Hematopoietic multipotent progenitor cell (in vitro differentiated cells): ENCODE results near the gene ARMH4. TPM values are rescaled to one million over a fixed set of nuclear protein-coding genes. Genes with fewer than 3 reads are reported as not detected.
A peak's percentile ranks its signal among the peaks of the same experiment; 100 is the strongest.

Experiments
- DNase-seq, 3 donors: peaks; one replicate each; pipeline ENCODE4 v3.0.0-alpha.2; 2011 to 2015; ENCODE audit warnings: low read depth in 2 of 3, low spot score in 2 of 3
- total RNA-seq: library from RNA; depleted of rRNA; stranded (reverse); fragments of >200 nt; gene quantifications from one replicate; pipeline ENCODE4 v1.2.3, GENCODE V29; 2012

Gene ARMH4, protein sequence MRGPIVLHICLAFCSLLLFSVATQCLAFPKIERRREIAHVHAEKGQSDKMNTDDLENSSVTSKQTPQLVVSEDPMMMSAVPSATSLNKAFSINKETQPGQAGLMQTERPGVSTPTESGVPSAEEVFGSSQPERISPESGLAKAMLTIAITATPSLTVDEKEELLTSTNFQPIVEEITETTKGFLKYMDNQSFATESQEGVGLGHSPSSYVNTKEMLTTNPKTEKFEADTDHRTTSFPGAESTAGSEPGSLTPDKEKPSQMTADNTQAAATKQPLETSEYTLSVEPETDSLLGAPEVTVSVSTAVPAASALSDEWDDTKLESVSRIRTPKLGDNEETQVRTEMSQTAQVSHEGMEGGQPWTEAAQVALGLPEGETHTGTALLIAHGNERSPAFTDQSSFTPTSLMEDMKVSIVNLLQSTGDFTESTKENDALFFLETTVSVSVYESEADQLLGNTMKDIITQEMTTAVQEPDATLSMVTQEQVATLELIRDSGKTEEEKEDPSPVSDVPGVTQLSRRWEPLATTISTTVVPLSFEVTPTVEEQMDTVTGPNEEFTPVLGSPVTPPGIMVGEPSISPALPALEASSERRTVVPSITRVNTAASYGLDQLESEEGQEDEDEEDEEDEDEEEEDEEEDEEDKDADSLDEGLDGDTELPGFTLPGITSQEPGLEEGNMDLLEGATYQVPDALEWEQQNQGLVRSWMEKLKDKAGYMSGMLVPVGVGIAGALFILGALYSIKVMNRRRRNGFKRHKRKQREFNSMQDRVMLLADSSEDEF
- total RNA-seq: 1.1 TPM

DNA sequence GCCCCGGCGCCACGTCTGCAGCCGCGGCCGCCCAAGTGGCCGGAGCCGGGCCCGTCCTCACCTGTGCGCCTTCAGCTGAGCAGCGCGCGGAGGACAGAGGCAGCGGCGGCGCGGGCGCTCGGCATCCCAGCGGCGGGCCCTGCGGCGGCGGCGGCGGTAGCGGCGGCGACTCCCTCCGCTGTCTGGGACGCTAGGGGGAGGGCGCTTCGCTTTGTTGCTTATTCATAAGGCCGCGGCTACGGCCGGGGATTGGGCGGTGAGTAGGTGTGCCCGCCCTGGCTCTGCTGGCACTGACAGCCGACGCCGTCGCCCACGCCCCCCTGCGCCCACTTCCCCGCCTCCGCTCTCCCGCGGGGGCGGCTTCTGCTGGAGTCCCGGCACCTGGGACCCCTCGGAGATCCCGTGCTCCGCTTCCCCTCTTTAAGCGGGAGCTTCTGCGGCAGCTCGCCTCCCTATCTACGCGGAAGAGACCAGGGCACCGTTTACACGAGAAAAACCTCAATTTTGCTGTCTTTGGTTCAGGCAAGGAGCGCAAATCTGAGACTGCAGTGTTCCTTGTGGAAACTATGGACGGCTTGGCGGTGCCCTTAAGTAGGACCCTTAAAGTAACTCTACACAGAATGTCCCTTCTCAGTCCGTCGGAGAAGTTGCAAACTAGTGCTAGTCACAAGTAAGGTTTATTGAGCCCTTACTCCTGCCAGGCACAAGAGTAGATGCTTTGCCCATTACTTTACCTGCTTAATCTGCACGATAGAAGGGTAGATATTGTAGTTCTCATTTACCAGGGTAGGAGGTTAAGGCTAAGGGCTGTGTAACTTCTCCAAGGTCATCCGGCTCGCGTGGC, at the start of gene ARMH4:
ARMH4 (minus strand) TSS at position 200 of the 844 bp plus-strand sequence. CDS start 12,855 bp downstream, outside the sequence.
- DNase-seq: peak in 2 of 3 donors; percentile 88 to 91

DNA sequence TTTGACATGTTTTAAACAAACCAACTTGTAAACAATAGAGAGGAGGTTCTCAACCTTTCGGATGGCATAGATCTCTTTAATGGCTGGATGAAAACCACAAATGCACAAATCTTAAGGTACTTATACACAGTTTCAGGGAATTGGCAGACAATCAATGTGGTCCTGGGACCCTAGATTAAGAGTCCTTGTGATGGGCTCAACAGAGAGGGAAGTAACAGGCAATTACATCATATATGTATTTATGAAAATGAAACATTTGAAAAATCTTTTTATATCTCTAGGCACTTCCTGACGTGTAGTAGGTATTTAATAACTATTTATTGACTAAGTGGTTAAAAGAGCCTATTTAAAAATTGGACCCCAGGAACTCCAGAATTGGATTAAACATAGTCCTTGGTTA, 48.8 kb upstream of the ARMH4 start:
- DNase-seq: peak in 2 of 3 donors; percentile 12 to 37

DNA sequence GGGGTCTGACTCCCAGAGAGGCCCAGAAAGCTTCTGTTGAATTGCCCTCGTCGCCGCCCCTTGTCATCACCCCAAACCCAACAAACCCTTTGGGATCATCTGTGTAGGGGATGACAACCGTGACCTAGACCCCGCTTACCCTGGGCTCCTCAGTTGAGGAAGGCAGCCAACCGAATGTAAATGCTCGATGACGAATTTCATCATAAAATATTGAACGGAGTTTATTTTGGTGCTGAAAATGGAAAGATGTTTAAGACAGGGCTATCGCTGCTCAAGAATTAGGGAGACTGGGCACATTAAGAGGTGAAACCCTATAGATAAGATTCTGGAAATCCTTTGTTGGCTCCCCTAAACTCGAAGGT, 48.4 kb upstream of the ARMH4 start:
- DNase-seq: no peak

DNA sequence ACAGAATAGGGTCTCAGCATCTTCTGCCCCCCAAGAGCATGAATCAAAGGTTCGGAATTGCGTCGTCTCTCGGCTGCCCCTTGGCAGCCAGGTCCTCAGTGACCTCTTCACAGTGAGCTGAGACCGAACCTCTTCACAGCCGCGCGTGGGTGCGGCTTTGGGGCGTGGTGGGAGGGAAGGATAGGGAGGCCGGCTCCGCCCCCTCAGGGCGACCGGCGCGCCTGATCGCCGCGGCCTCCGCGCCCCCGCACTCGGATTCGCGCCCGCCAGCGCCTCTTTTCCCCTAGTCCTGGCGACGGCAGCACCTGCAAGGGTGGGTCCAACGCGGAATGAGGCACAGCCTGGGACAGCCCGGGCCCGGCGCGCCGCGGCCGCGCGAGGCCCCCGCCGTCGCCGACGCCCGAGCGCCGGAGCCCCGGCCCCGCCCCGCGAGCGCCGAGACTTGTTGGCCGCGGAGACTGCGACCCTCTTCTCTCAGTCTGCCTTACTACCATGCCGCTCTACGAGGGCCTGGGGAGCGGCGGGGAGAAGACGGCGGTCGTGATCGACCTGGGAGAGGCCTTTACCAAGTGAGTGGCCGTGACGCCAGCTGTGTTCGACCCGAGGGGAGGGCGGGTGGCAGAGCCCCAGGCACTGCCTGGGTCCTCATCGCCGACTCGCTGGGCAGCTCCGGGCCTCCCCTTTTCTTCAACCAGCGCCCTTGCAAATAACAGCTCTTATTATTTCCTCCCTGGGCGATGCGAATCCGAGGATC, 47.9 kb upstream of the ARMH4 start, which contains the start of gene ACTR10:
ACTR10 (plus strand) TSS at position 424 of the 754 bp plus-strand sequence; CDS start at position 493, 69 bp downstream.
- DNase-seq: peak; percentile 80 to 90 (median 87)

DNA sequence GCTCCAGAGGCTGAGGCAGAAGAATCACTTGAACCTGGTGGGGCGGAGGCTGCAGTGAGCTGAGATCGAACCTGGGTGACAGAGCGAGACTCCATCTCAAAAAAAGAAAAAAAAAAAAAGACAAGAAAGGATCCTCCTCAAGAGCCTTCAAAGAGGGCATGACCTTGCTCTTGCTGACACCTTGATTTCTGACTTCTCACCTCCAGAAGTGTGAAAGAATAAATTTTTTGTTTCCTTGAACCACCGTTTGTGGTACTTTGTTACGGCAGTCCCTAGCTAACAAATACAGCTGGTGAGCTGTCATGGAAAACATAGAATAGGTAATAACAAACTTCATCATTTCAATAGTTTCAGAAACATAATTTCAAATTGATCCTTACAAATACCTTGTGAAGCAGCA, 46.1 kb upstream of the ARMH4 start:
- DNase-seq: no peak

DNA sequence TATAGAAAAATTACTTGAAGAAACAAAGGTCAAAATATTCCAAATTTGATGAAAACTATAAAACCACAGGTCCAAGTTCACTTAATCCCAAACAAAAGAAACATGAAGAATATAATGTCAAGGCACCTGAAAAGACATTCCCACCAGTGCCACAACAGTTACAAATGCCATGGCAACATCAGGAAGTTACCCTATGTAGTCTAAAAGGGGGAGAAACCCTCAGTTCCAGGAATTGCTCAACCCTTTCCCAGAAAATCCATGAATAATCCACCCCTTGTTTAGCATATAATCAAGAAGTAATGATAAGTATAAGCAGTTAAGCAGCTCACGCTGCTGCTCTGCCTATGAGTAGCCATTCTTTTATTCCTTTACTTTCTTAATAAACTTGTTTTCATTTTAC, 44.2 kb upstream of the ARMH4 start:
- no peak for DNase-seq

DNA sequence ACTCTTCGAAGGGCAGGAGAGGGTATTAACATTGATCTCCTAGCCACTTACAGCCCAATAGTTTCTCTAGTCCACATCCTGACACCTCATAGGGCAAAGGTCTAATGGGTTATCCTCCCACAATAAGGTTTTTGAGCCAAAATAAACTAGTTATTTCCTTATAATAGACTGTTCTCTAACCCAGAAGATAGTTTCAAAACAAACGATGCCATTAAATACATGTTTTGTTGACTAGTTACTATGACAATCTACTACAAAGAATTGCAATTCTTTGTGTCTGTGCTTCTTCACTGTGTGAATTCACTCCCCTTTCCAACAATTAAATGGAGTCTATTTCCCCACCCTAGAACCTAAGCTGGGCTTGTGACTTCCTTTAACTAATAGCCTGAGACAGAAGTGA, 41.5 kb upstream of the ARMH4 start:
- no peak for DNase-seq

DNA sequence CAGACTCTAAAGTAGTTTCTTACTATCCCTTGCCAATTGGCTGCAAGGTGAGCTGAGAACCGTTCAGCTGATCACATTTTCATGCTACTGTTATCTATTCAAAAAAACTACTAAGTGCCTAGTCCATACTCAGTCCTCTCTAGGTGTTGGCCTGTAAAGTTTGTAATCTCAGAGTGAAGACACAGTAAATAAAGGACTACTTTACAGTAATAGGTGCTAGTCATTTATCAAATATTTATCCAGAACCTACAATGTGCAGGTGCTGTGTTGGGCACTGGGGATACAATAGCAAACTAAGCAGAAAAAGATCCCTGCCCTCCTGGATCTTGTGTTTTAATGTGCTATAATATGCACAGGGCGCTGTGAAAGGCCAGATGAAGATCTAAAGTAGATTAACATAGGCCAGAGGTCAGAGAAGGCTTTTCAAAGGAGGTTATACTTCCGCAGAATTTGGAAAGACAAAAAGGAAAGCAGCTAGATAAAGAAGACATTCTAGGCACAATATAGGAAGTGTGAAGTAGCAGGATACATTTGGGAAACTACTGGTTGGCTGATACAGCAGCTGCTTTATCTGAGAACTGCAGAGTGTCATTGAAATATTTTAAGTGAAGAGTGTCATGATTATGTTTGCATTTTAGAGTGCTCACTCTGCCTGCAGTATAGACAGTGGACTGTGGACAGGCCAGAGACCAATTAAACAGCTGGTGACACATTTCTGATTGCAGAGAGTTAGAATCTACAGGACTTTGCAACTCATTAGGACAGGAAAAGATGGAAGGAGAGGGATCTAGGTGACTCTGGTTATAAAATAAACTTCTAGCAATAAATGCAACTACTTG, 40.0 kb upstream of the ARMH4 start:
- no peak for DNase-seq

DNA sequence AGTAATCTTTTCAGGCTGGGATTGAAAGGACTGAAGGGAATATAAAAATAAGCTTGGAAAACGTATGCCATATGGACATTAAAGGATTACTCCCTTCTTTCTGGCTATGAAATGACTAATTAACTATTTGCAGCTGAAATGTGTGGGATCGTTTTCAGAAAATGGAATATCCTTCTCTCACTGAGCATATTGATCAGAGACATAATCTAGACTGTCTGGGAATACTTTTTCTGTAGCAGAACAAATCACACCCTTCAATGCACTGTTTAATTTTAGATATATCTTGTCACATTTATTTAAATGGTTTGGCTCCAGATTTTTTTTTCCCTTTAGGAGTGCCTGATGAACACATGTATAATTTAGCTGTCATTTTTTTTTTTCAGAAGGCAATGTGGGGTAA, 37.2 kb upstream of the ARMH4 start:
- DNase-seq: no peak

DNA sequence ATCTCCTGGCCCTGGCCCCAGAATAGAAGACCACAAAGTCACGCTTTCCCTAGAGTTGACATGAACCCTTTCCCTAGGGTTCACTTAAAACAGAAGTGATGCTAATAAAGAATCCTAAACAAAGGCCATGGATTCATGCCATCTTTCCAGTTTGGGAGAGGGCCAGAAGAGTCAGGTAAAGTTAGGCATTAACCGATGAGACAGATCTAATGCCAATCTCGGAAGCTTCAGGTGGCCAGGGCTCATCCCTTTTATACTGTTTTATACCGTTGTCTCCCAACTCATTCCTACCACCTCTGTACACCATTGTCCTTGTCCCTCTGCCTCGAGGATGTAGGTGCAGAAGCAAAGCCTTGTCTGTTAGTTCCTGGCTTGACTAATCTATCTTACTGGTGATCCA, 25.1 kb upstream of the ARMH4 start:
- DNase-seq: no peak

DNA sequence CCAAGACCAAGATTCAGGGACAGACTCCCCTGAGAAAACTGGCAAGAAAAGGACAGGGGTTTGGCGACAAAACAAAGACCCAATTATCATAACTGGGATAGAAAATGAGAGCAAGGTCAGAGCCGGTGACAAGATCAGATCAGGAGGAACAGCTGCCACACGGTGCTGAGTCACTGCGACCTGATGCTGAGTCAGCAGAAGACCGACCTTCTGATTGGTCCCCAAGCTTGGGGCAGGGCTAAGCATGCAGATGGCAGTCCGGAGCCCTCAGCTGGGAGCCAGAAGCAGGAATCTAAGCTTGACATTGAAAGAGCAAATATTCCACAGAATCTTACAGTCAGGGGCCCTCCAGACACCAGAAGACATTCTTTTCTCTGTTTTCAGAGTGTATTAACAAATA, 19.1 kb upstream of the ARMH4 start:
- peak in 2 of 3 donors; percentile 77 for DNase-seq

DNA sequence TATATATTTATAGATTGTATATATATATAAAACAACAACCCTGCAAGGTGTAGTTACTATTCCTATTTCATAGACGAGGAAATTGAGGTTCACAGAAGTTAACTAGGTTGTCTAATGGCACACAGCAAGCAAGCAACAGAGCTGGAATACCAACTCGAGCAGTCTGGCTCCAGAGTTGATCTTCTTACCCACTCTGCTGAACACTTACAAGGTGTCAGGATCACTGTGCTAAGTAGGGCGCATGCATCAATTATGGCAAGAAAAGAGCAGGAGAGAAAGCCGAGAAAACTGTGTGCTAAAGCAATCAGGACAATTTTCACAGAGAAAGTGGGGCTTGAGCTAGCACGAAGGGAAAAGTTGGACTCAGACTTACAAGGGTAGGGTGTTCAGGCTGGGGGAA, 15.9 kb upstream of the ARMH4 start:
- no peak for DNase-seq

DNA sequence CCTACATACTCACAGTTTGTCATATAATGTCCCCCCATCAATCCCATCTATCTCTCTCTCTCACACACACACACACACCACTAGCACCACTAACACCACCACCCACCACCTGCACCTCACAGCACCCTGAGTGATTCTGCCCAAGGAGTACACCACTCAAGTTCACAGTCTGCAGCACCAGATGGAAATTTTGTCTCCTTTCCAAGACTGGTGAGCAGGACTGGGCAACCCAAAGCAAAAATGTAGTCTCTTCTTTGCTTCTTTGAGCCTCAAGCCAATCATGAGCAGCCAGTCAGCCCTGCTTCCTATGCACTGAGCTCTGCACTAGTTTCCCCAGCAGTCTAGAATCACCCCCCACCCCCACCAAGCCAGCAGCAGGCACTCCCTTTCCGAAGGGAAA, 15.0 kb upstream of the ARMH4 start:
- no peak for DNase-seq

DNA sequence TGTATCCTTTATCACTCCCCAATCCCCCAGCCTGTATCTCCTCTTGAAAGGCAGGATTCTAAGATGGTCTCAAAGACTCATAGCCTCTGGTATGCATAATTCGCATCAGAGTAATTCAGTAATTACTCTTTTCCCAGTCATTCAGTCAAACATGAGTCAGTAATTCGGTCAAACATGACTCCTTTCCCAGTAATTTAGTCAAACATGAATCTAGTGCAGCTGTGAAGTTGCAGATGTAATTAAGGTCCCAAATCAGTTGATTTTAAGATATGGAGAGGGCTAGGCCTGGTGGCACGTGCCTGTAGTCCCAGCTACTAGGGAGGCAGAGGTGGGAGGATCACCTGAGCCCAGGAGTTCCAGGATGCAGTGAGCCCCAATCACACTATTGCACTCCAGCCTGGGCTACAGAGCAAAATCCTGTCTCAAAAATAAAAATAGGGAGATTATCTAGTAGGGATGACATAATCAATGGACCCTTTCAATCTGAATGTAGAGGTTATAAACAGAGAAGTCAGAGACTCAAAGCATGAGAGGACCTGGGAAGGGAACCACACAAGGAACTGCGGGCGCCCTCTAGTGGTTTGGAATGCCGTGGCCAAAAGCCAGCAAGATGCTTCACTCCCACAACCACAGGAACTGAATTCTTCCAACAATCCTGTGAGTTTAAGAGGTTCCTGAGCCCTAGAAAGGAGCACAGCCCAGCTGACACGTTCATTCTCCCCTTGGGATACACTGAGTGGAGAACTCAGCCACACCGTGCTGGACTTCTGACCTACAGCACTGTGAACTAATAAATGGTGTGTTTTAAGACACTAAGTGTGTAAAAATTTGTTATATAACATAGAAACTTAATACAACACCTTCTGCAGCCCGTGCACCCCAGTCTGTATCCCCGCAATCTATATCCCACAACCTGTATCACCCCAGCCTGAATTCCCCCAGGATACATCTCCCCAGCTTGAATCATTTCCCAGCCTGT, 14.3 kb upstream of the ARMH4 start:
- peak; percentile 43 to 82 (median 63) for DNase-seq

DNA sequence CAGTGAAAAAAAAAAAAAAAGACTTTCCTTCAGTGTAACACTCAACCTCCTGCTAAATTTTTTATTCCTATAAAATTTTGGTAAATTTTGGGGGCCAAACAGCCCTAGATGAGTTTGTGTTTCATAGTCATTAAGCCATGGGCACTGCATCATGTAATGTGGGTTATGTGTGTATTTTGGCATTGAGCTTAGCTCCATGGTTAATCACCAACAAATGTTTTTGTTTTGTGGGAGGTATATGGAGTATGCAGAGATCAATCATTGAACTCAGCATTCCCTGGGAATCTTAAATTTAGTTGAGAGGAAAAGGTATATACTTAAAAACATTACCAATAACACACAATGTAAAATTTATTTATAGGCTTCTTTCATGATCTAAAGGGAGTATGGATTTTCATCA, 8.5 kb upstream of the ARMH4 start:
- DNase-seq: no peak

DNA sequence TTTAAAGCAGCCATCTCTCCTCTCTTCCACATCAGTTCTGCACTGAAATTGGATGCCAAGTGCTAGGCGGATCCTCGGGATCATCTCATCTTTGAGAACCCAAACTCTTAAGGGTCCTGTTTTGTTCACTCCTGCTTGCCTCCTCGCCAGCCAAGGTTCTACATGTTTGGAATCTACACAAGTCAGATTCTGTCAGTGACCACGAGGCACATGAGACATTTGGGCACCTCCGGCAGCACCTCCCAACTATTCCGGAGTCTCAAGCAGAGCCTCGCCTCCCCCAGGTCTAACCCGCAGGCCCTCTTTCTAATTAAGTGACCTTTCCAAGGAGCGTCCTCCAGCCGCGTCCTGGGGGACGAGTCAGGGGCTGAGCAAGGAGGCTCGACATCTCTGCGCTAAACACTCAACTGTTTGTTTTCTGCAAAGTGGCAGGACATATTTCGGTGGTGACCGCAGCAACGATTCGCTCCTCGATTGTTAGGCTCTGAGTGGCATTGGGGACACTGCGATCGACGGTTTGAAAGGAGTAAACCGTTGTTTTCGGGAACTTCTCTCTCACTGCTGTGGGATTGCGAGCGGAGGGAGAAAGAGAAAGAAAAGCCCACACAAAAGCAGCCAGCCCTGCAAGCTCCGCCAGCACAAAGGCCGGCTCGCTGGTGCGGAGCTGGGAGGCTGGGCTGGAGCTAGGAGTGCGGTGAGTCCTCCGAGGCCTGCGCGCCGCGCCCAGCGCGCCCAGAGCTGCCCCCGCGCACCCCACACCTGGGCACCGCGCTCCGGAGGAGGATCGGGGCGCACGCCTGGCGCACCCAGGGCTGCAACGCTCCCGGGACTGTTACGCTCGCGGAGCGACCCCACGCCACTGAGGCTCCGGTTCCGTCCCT, 640 bp downstream of the ARMH4 start:
- DNase-seq: peak in 1 of 3 donors; percentile 37

DNA sequence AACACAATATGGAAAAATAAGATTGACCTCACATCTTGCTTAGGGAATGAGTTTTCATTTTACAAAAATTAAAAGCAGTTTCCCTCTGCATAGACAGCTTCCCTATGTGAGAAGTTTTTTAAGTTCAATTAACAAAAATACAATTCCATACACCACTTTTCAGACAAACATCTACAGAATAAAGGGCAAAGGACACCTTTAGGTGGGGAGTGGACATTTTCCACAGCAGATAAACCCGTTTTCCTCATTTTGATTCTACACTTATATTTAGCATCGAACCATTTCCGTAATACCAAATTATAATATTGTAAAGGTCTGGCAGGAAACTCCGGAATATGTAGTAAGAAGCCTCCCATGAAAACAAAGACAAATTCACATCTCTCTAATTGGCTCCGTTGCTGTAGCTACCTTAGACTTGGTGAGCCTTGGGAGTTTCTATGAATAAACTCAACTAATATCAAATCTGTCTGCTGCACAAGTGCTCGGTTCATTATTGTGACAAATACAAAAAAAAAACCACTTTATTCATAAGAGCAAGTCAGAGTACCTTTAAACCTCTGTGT, 1.7 kb downstream of the ARMH4 start:
- DNase-seq: no peak
